Activated CD4-positive, CD25-positive, alpha-beta regulatory T cell (primary cell): Measurements from ENCODE around the gene HIVEP2.
A peak's percentile ranks its signal among the peaks of the same experiment; 100 is the strongest.

Experiments
- DNase-seq, 4 experiments: peaks; one replicate each; lab custom pipeline; 2025; lab: John Stamatoyannopoulos, UW

HIVEP2 gene

GRCh38 chr6:142946181-142946923 lies 1.4 kb upstream of the HIVEP2 start:
- DNase-seq, result peak; percentile 67 to 77 (median 72)

- DNase-seq, result peak; percentile 35 to 50 (median 43)
Observed at GRCh38 chr6:142945446-142946180, 637 bp upstream of the HIVEP2 start.

GRCh38 chr6:142944124-142945048 lies 590 bp downstream of the HIVEP2 start:
- peak; percentile 70 to 87 (median 85) for DNase-seq

GRCh38 chr6:142943711-142944123 lies 1.3 kb downstream of the HIVEP2 start:
- DNase-seq, result no peak

GRCh38 chr6:142942805-142943227 lies 2.2 kb downstream of the HIVEP2 start:
- no peak for DNase-seq

GRCh38 chr6:142942238-142942637 lies 2.7 kb downstream of the HIVEP2 start:
- DNase-seq, result no peak

- DNase-seq, result no peak
Observed at GRCh38 chr6:142941018-142941417, 4.0 kb downstream of the HIVEP2 start.

- DNase-seq, result no peak
Observed at GRCh38 chr6:142940487-142940886, 4.5 kb downstream of the HIVEP2 start.

- DNase-seq, result no peak
Observed at GRCh38 chr6:142938510-142938909, 6.5 kb downstream of the HIVEP2 start.

GRCh38 chr6:142937986-142938385 lies 7.0 kb downstream of the HIVEP2 start:
- DNase-seq, result no peak

- no peak for DNase-seq
Observed at GRCh38 chr6:142935553-142936517, 9.1 kb downstream of the HIVEP2 start.

- no peak for DNase-seq
Observed at GRCh38 chr6:142934599-142934998, 10.4 kb downstream of the HIVEP2 start.

GRCh38 chr6:142934106-142934505 lies 10.9 kb downstream of the HIVEP2 start:
- no peak for DNase-seq

GRCh38 chr6:142933701-142934100 lies 11.3 kb downstream of the HIVEP2 start:
- no peak for DNase-seq

GRCh38 chr6:142932889-142933288 lies 12.1 kb downstream of the HIVEP2 start:
- no peak for DNase-seq

- no peak for DNase-seq
Observed at GRCh38 chr6:142929751-142930358, 15.1 kb downstream of the HIVEP2 start.

- no peak for DNase-seq
Observed at GRCh38 chr6:142927904-142928303, 17.1 kb downstream of the HIVEP2 start.

GRCh38 chr6:142927271-142927580 lies 17.8 kb downstream of the HIVEP2 start:
- no peak for DNase-seq

- peak in 2 of 4 experiments; percentile 56 to 67 for DNase-seq
Observed at GRCh38 chr6:142926494-142927270, 18.3 kb downstream of the HIVEP2 start.

GRCh38 chr6:142926177-142926493 lies 18.8 kb downstream of the HIVEP2 start:
- no peak for DNase-seq
